C4-2B (cell line): ENCODE results near the gene SLC6A5.

Source experiments
- CTCF ChIP-seq: fragments of 450-650 bp; conservative IDR thresholded peaks from 2 replicates; pipeline ENCODE4 v1.5.1; 2017; ENCODE audit warnings: mild to moderate bottlenecking
- ZFX ChIP-seq: fragments of 450-650 bp; IDR thresholded peaks from 2 replicates; pipeline ENCODE4 v1.6.1; 2017

- TF ChIP-seq CTCF: no peak
- no peak for TF ChIP-seq ZFX
These were observed 27.6 kb downstream of the SLC6A5 start for GRCh38 chr11:20627026-20627425.
